SK-N-SH (cell line): Measurements from ENCODE around the gene FREY1. TPM values are rescaled to one million over a fixed set of nuclear protein-coding genes. Genes with fewer than 3 reads are reported as not detected.

Source experiments
- CTCF ChIA-PET: fragments of 300-600, 350-600 bp; formaldehyde crosslinking; extraction: SDS; loops from one replicate; lab custom pipeline; 2021; lab: Yijun Ruan, JAX
- POLR2A ChIA-PET: fragments of 350-600 bp; sonication (Branson Sonifier 250); formaldehyde crosslinking; extraction: SDS; loops from one replicate; lab custom pipeline; 2020; ENCODE audit warnings: antibody characterized with exemption, inconsistent platforms; lab: Yijun Ruan, JAX
- DNase-seq: peaks from one replicate; pipeline ENCODE4 v3.0.0; 2012
- H2AFZ ChIP-seq: fragments of 200-600 bp; sonication (generic); 2 replicates; pipeline ENCODE4 v1.8.1; 2016; ENCODE audit warnings: antibody characterized with exemption, mild to moderate bottlenecking, low read depth
- H3F3A ChIP-seq: fragments of 200-600 bp; sonication (generic); replicated peaks from 2 replicates; pipeline ENCODE3; 2016; ENCODE audit warnings: antibody characterized with exemption, mild to moderate bottlenecking; ENCODE audit not compliant: insufficient read depth
- H3K27ac ChIP-seq, 2 experiments: fragments of 200-500 bp in 1 of 2; fragments of 200-600 bp in 1 of 2; sonication (Bioruptor generic) in 1 of 2; sonication (generic), shearing (Covaris generic) in 1 of 2; 2 replicates each; pipeline versions ENCODE4 v1.5.1 to v1.6.1; 2014 to 2016; ENCODE audit warnings: low read depth in 2 of 2, inconsistent platforms in 1 of 2, low read length in 1 of 2, mild to moderate bottlenecking in 1 of 2, mixed read lengths in 1 of 2
- H3K27me3 ChIP-seq: fragments of 200-600 bp; sonication (generic), shearing (Covaris generic); 2 replicates; pipeline ENCODE4 v1.6.1; 2016; ENCODE audit warnings: mixed run types; ENCODE audit not compliant: insufficient read depth
- H3K36me3 ChIP-seq, 2 experiments: fragments of 200-500 bp in 1 of 2; fragments of 200-600 bp in 1 of 2; sonication (Bioruptor generic) in 1 of 2; sonication (generic) in 1 of 2; replicated peaks in 1 of 2; 2 replicates each; pipeline versions ENCODE3 to v1.5.1; 2014 to 2016; ENCODE audit warnings: low read length in 1 of 2, mild to moderate bottlenecking in 1 of 2; ENCODE audit not compliant: insufficient read depth in 2 of 2, control insufficient read depth in 1 of 2
- H3K4me1 ChIP-seq, 2 experiments: fragments of 200-500 bp in 1 of 2; fragments of 200-600 bp in 1 of 2; sonication (Bioruptor generic) in 1 of 2; sonication (generic), shearing (Covaris generic) in 1 of 2; 2 replicates each; pipeline versions ENCODE4 v1.5.1 to v1.6.1; 2014 to 2016; ENCODE audit warnings: low read depth in 1 of 2, low read length in 1 of 2, mixed run types in 1 of 2; ENCODE audit not compliant: insufficient read depth in 2 of 2, control insufficient read depth in 1 of 2
- H3K4me2 ChIP-seq: fragments of 200-600 bp; sonication (generic), shearing (Covaris generic); 2 replicates; pipeline ENCODE4 v1.6.1; 2017; ENCODE audit warnings: mixed run types
- H3K4me3 ChIP-seq, 2 experiments: fragments of 200-500 bp in 1 of 2; fragments of 200-600 bp in 1 of 2; sonication (Bioruptor generic) in 1 of 2; sonication (generic), shearing (Covaris generic) in 1 of 2; 2 replicates each; pipeline versions ENCODE4 v1.5.1 to v1.8.1; 2014 to 2016; ENCODE audit warnings: low read depth in 2 of 2, inconsistent platforms in 1 of 2, low read length in 1 of 2, mild to moderate bottlenecking in 1 of 2, mixed read lengths in 1 of 2, moderate library complexity in 1 of 2
- H3K79me2 ChIP-seq: fragments of 200-600 bp; sonication (generic); 2 replicates; pipeline ENCODE4 v1.8.1; 2017; ENCODE audit warnings: mild to moderate bottlenecking; ENCODE audit not compliant: insufficient read depth
- H3K9ac ChIP-seq: fragments of 200-600 bp; sonication (generic); 2 replicates; pipeline ENCODE4 v1.6.1; 2017; ENCODE audit warnings: mixed run types
- H3K9me2 ChIP-seq: fragments of 200-600 bp; sonication (generic); 2 replicates; pipeline ENCODE4 v1.6.1; 2017; ENCODE audit warnings: mixed run types
- H3K9me3 ChIP-seq: fragments of 200-600 bp; sonication (generic); 2 replicates; pipeline ENCODE4 v1.6.1; 2017; ENCODE audit warnings: mixed run types, mild to moderate bottlenecking, moderate library complexity
- H4K20me1 ChIP-seq: fragments of 200-600 bp; sonication (generic); 2 replicates; pipeline ENCODE4 v1.6.1; 2017; ENCODE audit warnings: mild to moderate bottlenecking, mixed run types; ENCODE audit not compliant: insufficient read depth
- FOSL2 ChIP-seq: IDR thresholded peaks from 2 replicates; pipeline ENCODE4 v1.4.0; 2012; ENCODE audit warnings: low read depth, mild to moderate bottlenecking, moderate library complexity, borderline replicate concordance
- MAX ChIP-seq: IDR thresholded peaks from 2 replicates; pipeline ENCODE4 v1.4.0; 2012; ENCODE audit warnings: low read depth
- NFIC ChIP-seq: IDR thresholded peaks from 2 replicates; pipeline ENCODE4 v1.4.0; 2012; ENCODE audit warnings: borderline replicate concordance
- PBX3 ChIP-seq: IDR thresholded peaks from 2 replicates; pipeline ENCODE4; 2012
- POLR2AphosphoS5 ChIP-seq: IDR thresholded peaks from 2 replicates; pipeline ENCODE4 v1.6.1; 2012; ENCODE audit warnings: low read depth, low read length
- RAD21 ChIP-seq: IDR thresholded peaks from 2 replicates; pipeline ENCODE4 v1.6.1; 2012; ENCODE audit warnings: mild to moderate bottlenecking, low read length
- TCF12 ChIP-seq: IDR thresholded peaks from 2 replicates; pipeline ENCODE4 v1.4.0; 2012
- TEAD4 ChIP-seq: IDR thresholded peaks from 2 replicates; pipeline ENCODE4 v1.4.0; 2012; ENCODE audit warnings: mild to moderate bottlenecking, borderline replicate concordance; ENCODE audit not compliant: insufficient read depth
- USF1 ChIP-seq: IDR thresholded peaks from 2 replicates; pipeline ENCODE4 v1.4.0; 2012; ENCODE audit warnings: low read depth, borderline replicate concordance
- USF2 ChIP-seq: fragments of 150-350 bp; IDR thresholded peaks from 2 replicates; pipeline ENCODE4 v1.6.1; 2017; ENCODE audit warnings: antibody characterized with exemption, low read length, low read depth, borderline replicate concordance
- WGBS: methylation state at CpG from one replicate; pipeline ENCODE4 v1.1.6; 2017; ENCODE audit warnings: low lambda C conversion rate; 5-methylcytosine and 5-hydroxymethylcytosine counted together
- polyA plus RNA-seq, 3 experiments: library from polyadenylated mRNA; depleted of rRNA; stranded (reverse); fragments of >200 nt; gene quantifications; 2 replicates each; pipeline ENCODE4 v1.2.3, GENCODE V29; 2012

FREY1 gene
- polyA plus RNA-seq, 1 of the 3 experiments (the other 2 are of a cell fraction): 0.30 TPM

- peaks cover 8 to 42% of the 10 kb centered on the region in 2 experiments for H3K36me3 ChIP-seq
- H3K79me2 ChIP-seq: no peaks in the 10 kb centered on the region
- no peak for TF ChIP-seq USF1
- TF ChIP-seq POLR2AphosphoS5: no peak
- no peak for TF ChIP-seq TEAD4
- no peaks in the 10 kb centered on the region for H3K9me3 ChIP-seq
- no peaks in the 10 kb centered on the region for H4K20me1 ChIP-seq
- DNase-seq: no peak
- no peak overlapping the region for H2AFZ ChIP-seq
- no peaks in the 10 kb centered on the region for H3K9me2 ChIP-seq
- H3K27ac ChIP-seq: no peak overlapping the region
- WGBS: 63% methylated on average over 3 of the region's 12 CpGs
- no peak overlapping the region for H3K4me3 ChIP-seq
- CTCF ChIA-PET: interaction anchor here (6.2 kb wide), 1 partner anchor 9 kb away, joined by 118 read pairs; no protein-coding TSS in a partner anchor
- peaks cover 23% of the 10 kb centered on the region for H3F3A ChIP-seq
- H3K9ac ChIP-seq: no peak overlapping the region
- H3K4me1 ChIP-seq: peaks cover 9 to 17% of the 10 kb centered on the region in 2 experiments; a peak in 3 of 4 replicates
- POLR2A ChIA-PET: no interaction called here
- H3K27me3 ChIP-seq: no peaks in the 10 kb centered on the region
- H3K4me2 ChIP-seq: no peak overlapping the region
These were observed 37.5 kb downstream of the FREY1 start for GRCh38 chr11:45869551-45869950.

GRCh38 chr11:45864041-45864440, 43.0 kb downstream of the FREY1 start:
- Histone ChIP-seq H3K36me3 (peaks cover 36 to 37% of the 10 kb centered on the region in 2 experiments), H3K27me3 (no peaks in the 10 kb centered on the region), H3K9me3 (no peaks in the 10 kb centered on the region), H2AFZ (no peak overlapping the region), H3K4me2 (no peak overlapping the region), H4K20me1 (0 out of 2 replicates have a peak, but pooled peaks cover 4% of the 10 kb centered on the region), H3K79me2 (no peaks in the 10 kb centered on the region), H3K9ac (no peak overlapping the region), H3K27ac (no peak overlapping the region), H3K4me1 (peaks cover 13 to 16% of the 10 kb centered on the region in 2 experiments), H3K9me2 (no peaks in the 10 kb centered on the region), H3F3A (peaks cover 5% of the 10 kb centered on the region), H3K4me3 (no peak overlapping the region)
- CTCF ChIA-PET: interaction anchor here (1.2 to 8.1 kb wide), 4 partner anchors 9 to 444 kb away, joined by 3 to 118 read pairs (median 12); no protein-coding TSS in a partner anchor
- POLR2A ChIA-PET: no interaction called here
- no peak for DNase-seq
- no peak for TF ChIP-seq USF1
- no peak for TF ChIP-seq TCF12
- TF ChIP-seq MAX: no peak
- TF ChIP-seq NFIC: no peak
- no peak for TF ChIP-seq USF2
- TF ChIP-seq RAD21: no peak
- no peak for TF ChIP-seq FOSL2
- TF ChIP-seq PBX3: no peak
